Activated CD4-positive, alpha-beta memory T cell treated with anti-CD3 and anti-CD28 coated beads, Interleukin-2, amount 10 ng/mL, durations not matched to agents 7 days and 5 days (primary cell): ENCODE results near the gene TCF3. TPM values are rescaled to one million over a fixed set of nuclear protein-coding genes. Genes with fewer than 3 reads are reported as not detected.

Experiments used
- total RNA-seq, 2 experiments: library from RNA; stranded (reverse); gene quantifications; one replicate each; pipeline ENCODE4 v1.2.3, GENCODE V29; 2021

Gene TCF3
- total RNA-seq, 2 experiments from 2014 or later: 67.3 to 71.2 TPM

Other genes starting within 250 kb of the TCF3 start
- 100 to 1,000 TPM; 194 to 218 TPM for gene DAZAP1, start 245.0 kb downstream of the TCF3 start, total RNA-seq
- gene RPS15, start 214.2 kb downstream of the TCF3 start, total RNA-seq: 1,000 to 10,000 TPM; 1,378 to 1,409 TPM
- gene APC2, start 202.5 kb downstream of the TCF3 start, total RNA-seq: under 1 TPM in 1 of 2 experiments, not detected in 1; 0.03 TPM
- 10 to 100 TPM; 38.4 to 38.5 TPM for gene C19orf25, start 173.4 kb downstream of the TCF3 start, total RNA-seq
- 1 to 10 TPM; 2.5 to 3.6 TPM for gene PCSK4, start 162.3 kb downstream of the TCF3 start, total RNA-seq
- gene REEP6, start 161.4 kb downstream of the TCF3 start, total RNA-seq: 1 to 10 TPM; 1.1 to 1.6 TPM
- gene ADAMTSL5, start 139.6 kb downstream of the TCF3 start, total RNA-seq: 1 to 10 TPM; 2.9 to 3.5 TPM
- gene PLK5, start 128.5 kb downstream of the TCF3 start, total RNA-seq: not detected
- gene MEX3D, start 84.3 kb downstream of the TCF3 start, total RNA-seq: 1 to 10 TPM; 7.6 to 8.4 TPM
- gene MBD3, start 59.8 kb downstream of the TCF3 start, total RNA-seq: 10 to 100 TPM; 63.6 to 66.8 TPM
- 100 to 1,000 TPM; 177 to 191 TPM for gene UQCR11, start 47.2 kb downstream of the TCF3 start, total RNA-seq
- not detected for gene ONECUT3, start 100.9 kb upstream of the TCF3 start, total RNA-seq
- 10 to 100 TPM; 22.5 to 23.3 TPM for gene ATP8B3, start 159.7 kb upstream of the TCF3 start, total RNA-seq
- gene REXO1, start 195.9 kb upstream of the TCF3 start, total RNA-seq: 10 to 100 TPM; 46.5 to 47.5 TPM
- gene KLF16, start 211.0 kb upstream of the TCF3 start, total RNA-seq: 10 to 100 TPM; 24.6 to 25.7 TPM
- 100 to 1,000 TPM; 255 to 259 TPM for gene ABHD17A, start 232.9 kb upstream of the TCF3 start, total RNA-seq